Skeletal muscle cell (primary cell): ENCODE measurements around the gene RIPOR1.

Experiments
- DNase-seq: peaks from one replicate; pipeline ENCODE4 v3.0.0-alpha.2; 2010; ENCODE audit warnings: low read depth
- H3K4me3 ChIP-seq: 2 replicates; pipeline ENCODE4 v1.5.1; 2011; ENCODE audit warnings: low read depth, mild to moderate bottlenecking, control low read depth, low read length, moderate library complexity

The RIPOR1 gene

DNA sequence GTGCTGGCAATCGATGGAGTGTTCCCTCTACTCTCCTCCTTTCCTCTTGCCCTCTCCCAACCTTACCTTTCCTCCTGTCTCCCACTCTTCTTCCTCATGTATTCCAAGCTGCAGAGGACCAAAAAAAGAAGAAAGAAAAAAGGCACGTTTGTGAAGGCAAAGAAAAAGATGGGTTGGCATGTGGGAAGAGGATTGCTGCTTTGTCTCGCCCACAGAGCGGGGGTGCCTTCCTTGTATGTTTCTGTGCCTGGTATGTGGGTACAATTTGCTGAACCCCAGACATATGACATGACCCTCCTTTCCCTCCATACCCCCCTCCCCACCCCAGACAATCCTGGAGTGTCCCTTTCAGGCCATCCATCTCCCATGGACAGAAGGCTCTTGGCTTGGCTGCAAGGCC, 20.6 kb downstream of the RIPOR1 start:
- no peak overlapping the region for H3K4me3 ChIP-seq
- DNase-seq = no peak

DNA sequence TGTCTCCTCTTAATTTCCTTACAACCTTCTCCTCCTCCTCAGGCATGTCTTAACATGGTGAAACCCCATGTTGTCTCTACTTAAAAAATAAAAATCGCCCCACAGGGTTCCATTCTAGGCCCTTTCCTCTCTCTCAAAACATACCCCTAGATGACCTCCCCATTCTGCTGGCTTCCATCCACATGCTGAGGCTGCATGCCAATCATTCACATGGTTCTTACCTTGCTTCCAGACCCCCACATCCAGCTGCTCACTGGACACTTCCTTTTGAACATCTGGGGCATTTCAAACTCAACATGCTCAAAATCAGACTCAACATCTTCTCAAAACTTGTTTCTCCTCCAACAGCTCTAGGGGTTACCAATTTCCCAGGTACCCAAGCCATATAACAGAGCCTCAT, 21.3 kb downstream of the RIPOR1 start:
- H3K4me3 ChIP-seq = no peak overlapping the region
- no peak for DNase-seq

- DNase-seq = no peak
- no peak overlapping the region for H3K4me3 ChIP-seq
Measured at GRCh38 chr16:67551091-67551490, 22.5 kb downstream of the RIPOR1 start.

- DNase-seq = no peak
- no peak overlapping the region for H3K4me3 ChIP-seq
Measured at GRCh38 chr16:67551972-67552371, 23.3 kb downstream of the RIPOR1 start.

DNA sequence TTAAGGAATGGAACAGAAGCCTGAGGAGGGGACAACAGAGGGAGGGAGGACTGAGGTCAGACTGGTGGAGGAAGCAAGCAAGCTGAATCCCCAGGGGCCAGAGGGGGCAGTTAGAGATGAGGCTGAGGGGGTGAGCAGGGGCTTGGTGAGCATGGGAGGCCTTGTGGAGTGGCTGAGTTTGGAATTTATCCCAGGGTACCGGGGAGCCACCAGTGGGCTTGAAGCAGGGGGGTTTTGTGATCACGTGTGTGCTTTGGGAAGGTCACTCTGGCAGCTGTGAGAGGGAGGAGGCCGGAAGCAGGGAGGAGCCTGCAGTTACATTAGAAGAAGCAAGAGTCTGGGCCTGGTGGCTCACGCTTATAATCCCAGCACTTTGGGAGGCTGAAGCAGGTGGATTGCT, 23.8 kb downstream of the RIPOR1 start:
- DNase-seq = no peak
- no peak overlapping the region for H3K4me3 ChIP-seq

DNA sequence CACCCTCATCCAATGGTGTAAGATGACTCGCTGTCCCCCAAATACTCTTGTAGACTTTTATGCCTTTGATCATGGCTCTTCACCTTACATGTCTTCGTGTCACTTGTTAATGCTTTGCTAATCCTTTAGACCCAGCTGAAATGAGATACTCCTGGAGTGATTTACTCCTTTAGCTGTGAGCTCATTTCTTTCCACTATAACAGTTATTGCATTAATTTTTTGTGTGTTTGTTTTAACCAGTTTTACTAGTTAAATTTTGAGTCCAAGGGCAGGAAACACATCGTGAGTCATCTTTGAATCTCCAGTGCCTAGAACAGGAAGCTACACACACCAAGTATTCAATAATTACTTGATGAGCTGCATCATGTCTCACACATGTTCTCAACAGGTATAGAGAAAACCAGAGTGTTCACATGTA, 27.2 kb downstream of the RIPOR1 start:
- no peak overlapping the region for H3K4me3 ChIP-seq
- no peak for DNase-seq

DNA sequence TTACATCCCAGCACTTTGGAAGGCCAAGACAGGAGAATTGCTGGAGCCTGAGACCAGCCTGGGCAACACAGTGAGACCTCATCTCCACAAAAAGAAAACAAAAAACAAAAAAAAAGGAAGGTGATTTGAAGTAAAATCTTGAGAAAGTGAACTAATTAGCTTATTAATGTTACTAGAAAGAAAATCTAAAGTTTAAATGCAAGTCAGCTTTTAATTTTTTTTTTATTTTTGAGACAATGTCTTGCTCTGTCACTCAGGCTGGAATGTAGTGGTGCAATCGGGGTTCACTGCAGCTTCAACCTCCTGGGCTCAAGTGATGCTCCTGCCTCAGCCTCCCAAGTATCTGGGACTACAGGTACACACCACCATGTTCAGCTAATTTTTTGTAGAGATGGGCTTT, 30.2 kb downstream of the RIPOR1 start:
- no peak for DNase-seq
- no peak overlapping the region for H3K4me3 ChIP-seq

DNA sequence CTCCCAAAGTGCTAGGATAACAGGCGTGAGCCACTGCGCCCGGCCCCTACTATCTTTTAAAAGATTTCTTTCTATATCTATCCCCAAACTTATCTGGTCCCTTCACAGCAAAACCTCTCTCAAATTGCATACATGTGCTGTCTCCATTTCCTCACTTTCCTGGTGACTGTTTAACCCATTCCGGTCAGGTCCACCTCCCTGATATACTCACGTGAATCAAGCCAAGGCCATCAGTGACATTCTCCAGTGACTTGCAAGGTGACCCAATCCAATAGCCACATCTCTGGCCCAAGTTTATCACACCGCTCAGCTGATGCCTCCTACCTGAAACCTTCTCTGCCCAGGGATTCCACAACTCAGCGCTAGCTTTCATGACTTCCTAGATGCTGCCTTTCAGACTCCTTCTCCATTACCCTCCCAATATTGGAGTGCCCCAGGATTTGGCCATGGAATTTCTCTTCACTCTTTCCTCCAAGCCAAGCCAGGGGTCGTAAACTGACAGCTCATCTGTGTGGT, 32.3 kb downstream of the RIPOR1 start:
- DNase-seq = no peak
- no peak overlapping the region for H3K4me3 ChIP-seq

DNA sequence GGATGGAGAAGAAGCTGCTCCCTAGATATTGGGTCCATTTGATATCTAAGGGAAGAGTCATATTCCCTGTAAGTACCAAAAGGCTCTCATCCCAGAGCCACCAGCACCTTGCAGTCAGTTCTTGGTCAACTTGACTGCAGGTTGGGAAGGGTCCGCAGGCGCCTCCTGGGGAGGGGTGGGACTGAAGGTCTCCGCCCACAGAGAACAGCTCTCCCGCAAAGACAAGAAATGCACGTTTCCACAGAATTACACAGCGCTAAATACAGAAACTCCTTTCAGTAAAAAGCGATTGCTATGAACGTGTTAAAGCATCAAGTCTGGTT, 32.8 kb downstream of the RIPOR1 start:
- DNase-seq = no peak
- peak overlapping the region; percentile 87 for H3K4me3 ChIP-seq

DNA sequence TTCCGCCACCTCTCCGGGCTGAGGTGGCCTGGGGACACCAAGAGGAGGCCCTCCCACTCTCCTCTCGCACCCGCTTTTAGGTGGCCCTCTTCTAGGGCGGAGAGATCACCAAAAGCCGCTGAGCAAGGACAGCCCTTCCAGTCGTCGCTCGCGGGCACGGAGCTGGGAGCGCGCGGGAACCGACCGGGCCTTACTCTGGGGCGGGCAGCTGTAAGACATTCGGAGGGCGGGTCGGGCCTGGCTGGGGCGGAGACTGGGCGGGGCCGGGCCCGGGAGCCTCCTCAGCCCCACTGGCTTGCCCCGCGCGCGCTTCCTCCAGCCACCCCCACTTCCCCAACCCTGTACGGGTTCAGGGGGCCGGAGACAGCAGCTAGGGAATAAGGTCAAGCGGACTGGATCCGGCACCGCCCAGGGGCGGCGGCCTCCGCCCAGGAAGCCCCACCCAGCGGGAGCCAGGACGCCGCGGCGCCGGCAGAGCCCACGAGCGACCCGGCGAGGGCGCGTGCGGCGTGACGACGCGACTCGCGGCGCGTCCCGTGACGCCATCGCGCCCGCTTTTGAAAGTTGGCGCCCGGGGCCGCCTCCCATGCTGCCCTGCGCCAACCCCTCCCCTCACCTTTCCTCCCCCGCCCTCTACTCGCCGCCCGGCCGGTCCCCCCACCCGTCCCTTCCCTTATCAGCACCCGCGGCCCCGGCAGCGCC, 33.3 kb downstream of the RIPOR1 start:
- H3K4me3 ChIP-seq = peak overlapping the region; percentile 87
- peak; percentile 88 for DNase-seq

DNA sequence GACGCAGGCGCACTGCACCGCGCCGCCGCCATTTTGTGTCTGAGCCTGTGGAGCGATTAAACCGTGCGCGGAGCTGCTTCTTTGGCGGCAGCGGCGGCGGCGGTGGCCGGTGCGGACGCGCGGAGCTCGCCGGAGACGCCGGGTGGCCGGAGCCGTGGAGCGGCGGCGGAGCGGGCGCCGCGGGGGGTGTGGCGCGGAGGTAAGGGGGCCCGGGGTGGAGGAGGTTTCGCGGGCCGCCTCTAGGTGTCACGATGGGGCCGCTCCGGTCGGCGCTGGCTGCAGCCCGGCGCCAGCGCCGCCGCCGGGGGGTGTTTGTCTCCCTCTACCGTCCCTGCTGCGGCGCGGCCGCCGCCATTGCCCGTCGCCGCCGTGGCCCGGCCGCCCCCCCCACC, 33.9 kb downstream of the RIPOR1 start, which contains the start of gene CTCF:
Gene CTCF (plus strand): TSS at position 1 of the 392 bp plus-strand sequence. CDS start 48,307 bp downstream, outside the sequence.
- DNase-seq = no peak
- peak within 1 kb of the TSS; percentile 87 for H3K4me3 ChIP-seq

- DNase-seq = no peak
Measured at GRCh38 chr16:67562918-67563707, 34.5 kb downstream of the RIPOR1 start.

DNA sequence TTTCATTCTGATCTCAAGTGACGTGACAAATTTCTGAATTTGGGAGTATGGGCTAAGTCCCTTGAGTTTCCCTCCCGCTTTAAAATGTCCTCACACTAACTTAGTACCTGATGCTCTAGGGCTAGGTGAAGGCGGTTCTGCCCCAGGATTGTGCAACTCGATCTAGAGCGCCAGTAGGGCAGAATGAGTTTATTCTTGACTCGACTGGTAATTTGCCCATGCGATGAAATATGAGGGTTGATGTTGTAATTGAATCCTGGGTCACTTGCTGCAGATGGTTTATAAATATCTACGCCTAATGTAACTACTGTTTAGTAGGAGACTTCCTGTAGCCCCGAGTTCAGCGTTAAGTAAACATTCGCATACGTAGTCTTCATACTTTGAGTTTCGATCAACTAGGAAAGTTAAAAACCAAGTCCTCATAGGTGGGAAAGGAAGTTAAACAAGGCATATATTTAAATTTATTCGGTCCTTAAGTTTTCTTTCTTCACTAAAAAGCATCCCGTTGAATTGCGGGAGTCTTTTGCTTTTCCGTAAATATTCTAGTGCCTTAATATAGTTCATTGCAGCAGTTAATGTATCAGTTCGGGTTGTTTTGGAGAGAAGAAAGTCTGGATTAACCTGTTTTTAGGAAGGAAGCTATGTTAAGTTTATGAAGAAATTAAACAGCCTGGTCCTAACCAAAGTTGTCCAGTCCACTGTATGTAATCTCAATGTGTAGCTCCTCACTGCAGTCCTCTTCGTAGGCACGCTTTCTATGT, 35.3 kb downstream of the RIPOR1 start:
- no peak for DNase-seq
- peak overlapping the region; percentile 87 for H3K4me3 ChIP-seq

More at GRCh38 chr16:67562918-67563707, 34.5 kb downstream of the RIPOR1 start:
- H3K4me3 ChIP-seq = peak overlapping the region; percentile 87

- H3K4me3 ChIP-seq = no peak overlapping the region
- DNase-seq = no peak
Measured at GRCh38 chr16:67565470-67566100, 37.0 kb downstream of the RIPOR1 start.

GRCh38 chr16:67571464-67571863, 42.8 kb downstream of the RIPOR1 start:
- no peak overlapping the region for H3K4me3 ChIP-seq
- DNase-seq = no peak

- H3K4me3 ChIP-seq = no peak overlapping the region
- no peak for DNase-seq
Measured at GRCh38 chr16:67571981-67572431, 43.4 kb downstream of the RIPOR1 start.

DNA sequence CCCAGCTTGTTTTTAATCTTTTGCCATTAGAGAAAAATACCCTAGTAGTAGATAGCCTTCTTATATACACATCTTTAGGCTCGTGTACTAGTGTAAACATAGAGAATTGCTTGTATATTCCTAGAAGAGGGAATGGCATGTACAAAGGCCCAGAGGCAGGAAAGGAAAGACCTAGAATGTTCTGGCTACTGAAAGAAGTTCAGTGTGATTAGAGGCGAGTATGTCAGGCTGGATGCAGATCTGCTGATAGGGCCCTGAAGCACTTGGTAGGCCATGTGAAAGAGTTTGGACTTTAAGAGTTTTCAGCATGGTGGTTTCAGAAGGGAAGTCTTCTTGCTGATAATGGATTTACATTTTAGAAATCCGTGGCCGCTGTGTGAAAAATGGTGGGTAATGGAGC, 51.1 kb downstream of the RIPOR1 start:
- H3K4me3 ChIP-seq = no peak overlapping the region

DNA sequence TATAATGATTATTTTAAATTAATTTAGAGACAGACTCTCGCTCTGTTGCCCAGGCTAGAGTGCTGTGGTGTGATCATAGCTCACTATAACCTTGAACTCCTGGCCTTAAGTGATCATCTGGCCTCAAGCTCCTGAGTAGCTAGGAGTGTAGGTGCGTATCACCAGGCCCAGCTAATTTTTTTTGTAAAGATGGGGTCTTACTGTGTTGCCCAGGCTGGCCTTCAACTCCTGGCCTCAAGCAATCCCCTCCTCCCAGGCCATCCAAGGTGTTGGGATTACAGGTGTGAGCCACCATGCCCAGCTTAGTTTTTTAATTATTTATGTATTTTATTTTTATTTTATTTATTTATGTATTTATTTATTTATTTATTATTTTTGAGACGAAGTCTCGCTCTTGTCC, 51.6 kb downstream of the RIPOR1 start:
- no peak for DNase-seq
- H3K4me3 ChIP-seq = no peak overlapping the region

More for the DNA sequence above, 51.1 kb downstream of the RIPOR1 start:
- DNase-seq = no peak

- H3K4me3 ChIP-seq = no peak overlapping the region
Measured at GRCh38 chr16:67593288-67593687, 64.7 kb downstream of the RIPOR1 start.

More at GRCh38 chr16:67593288-67593687, 64.7 kb downstream of the RIPOR1 start:
- no peak for DNase-seq
